Measurements from ENCODE around the gene FCER2. TPM values are rescaled to one million over a fixed set of nuclear protein-coding genes. Genes with fewer than 3 reads are reported as not detected.

The FCER2 gene
- total and polyA plus RNA-seq, 2 of the 13 experiments (the other 11 are each of a cell fraction or from before 2014, with no cell fraction given) = not detected

DNA sequence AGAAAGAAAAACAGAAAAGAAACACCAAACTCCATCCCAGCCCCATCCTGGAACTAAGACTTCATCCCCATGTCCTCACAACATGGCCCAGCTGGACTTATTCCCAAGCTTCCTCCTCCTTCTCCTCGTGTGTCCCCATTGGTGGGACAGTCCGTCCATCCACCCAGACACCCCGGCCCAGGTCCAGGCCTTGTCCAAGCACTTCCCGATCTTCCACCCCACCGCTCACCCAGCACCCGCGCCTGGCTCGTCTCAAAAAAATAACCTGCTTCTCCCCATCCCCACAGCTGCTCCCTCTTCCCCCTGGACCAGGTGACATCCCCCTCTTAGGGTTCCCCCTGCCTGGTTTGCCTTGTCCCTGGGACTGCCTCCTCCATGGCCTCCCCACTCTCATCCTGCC lies 1.4 kb upstream of the FCER2 start:
- no peaks in the 10 kb centered on the region for H3K9me3 ChIP-seq (ENCODE audit: low read length)
- WGBS (ENCODE audit: low lambda C conversion rate) = 51% methylated on average over 8 of the region's 8 CpGs
- intact Hi-C loops (cut with micrococcal nuclease; ENCODE audit: unreplicated experiment) (no loop called here), in situ Hi-C loops (cut with HindIII; ENCODE audit: extremely low pct_ligation_motif_present, low pct_unique_long_range_greater_than_20kb) (no loop called here)
- ChIA-PET CTCF (ENCODE audit: low intra/inter-chr PET ratio, low total read pairs) (no interaction called here), POLR2A (no interaction called here)
- no peak overlapping the region for H3K9ac ChIP-seq (ENCODE audit: insufficient read depth, low read depth, low read length)
- H3K27me3 ChIP-seq (ENCODE audit: control insufficient read depth in 1 of 2, insufficient read depth in 2 of 2, low read length in 2 of 2) = peaks cover 0 to 17% of the 10 kb centered on the region in 2 experiments; a peak in 1 of 5 replicates
- H3K4me3 ChIP-seq (replicated peaks in 1 of 3; ENCODE audit: insufficient read depth in 1 of 3, low read depth in 2 of 3, low read length in 3 of 3) = no peak overlapping the region
- H3K36me3 ChIP-seq (replicated peaks in 1 of 2; ENCODE audit: control insufficient read depth in 1 of 2, insufficient read depth in 2 of 2, low read length in 2 of 2) = no peaks in the 10 kb centered on the region
- no peaks in the 10 kb centered on the region for H4K20me1 ChIP-seq (ENCODE audit: insufficient read depth, low read length)
- H3K4me1 ChIP-seq (ENCODE audit: insufficient read depth, low read length) = peaks cover 11% of the 10 kb centered on the region
- BruUV-seq (replicated peaks) = no TSS peak
- ATAC-seq = no peak
- H3K79me2 ChIP-seq (ENCODE audit: insufficient read depth, low read length) = no peaks in the 10 kb centered on the region
- H2AFZ ChIP-seq (ENCODE audit: low read length) = no peak overlapping the region
- no peak overlapping the region for H3K4me2 ChIP-seq (ENCODE audit: low read depth, low read length)
- DNase-seq (ENCODE audit: low spot score) = no peak
- no peak overlapping the region for H3K27ac ChIP-seq (ENCODE audit: extremely low read length, insufficient read depth, low read length)
- no peak for FAIRE-seq
- TF ChIP-seq MXI1 (IDR thresholded peaks at IDR 0.05; ENCODE audit: borderline replicate concordance, low read depth, low read length) (no peak), ZNF720 (CRISPR knock-in tag; IDR thresholded peaks at IDR 0.05) (no peak), MTF2 (CRISPR knock-in tag; IDR thresholded peaks at IDR 0.05; ENCODE audit: borderline replicate concordance) (no peak), GZF1 (CRISPR knock-in tag; IDR thresholded peaks at IDR 0.05) (no peak), EED (CRISPR knock-in tag; IDR thresholded peaks at IDR 0.05) (no peak), ETV6 (CRISPR knock-in tag; conservative IDR thresholded peaks at IDR 0.05) (no peak), HHEX (CRISPR knock-in tag; IDR thresholded peaks at IDR 0.05) (no peak), ZBTB42 (CRISPR knock-in tag; IDR thresholded peaks at IDR 0.05) (no peak), ZSCAN30 (CRISPR knock-in tag; IDR thresholded peaks at IDR 0.05) (no peak), ZNF773 (CRISPR knock-in tag; IDR thresholded peaks at IDR 0.05; ENCODE audit: borderline replicate concordance) (no peak)
- TF ChIP-seq, protein P1, sequence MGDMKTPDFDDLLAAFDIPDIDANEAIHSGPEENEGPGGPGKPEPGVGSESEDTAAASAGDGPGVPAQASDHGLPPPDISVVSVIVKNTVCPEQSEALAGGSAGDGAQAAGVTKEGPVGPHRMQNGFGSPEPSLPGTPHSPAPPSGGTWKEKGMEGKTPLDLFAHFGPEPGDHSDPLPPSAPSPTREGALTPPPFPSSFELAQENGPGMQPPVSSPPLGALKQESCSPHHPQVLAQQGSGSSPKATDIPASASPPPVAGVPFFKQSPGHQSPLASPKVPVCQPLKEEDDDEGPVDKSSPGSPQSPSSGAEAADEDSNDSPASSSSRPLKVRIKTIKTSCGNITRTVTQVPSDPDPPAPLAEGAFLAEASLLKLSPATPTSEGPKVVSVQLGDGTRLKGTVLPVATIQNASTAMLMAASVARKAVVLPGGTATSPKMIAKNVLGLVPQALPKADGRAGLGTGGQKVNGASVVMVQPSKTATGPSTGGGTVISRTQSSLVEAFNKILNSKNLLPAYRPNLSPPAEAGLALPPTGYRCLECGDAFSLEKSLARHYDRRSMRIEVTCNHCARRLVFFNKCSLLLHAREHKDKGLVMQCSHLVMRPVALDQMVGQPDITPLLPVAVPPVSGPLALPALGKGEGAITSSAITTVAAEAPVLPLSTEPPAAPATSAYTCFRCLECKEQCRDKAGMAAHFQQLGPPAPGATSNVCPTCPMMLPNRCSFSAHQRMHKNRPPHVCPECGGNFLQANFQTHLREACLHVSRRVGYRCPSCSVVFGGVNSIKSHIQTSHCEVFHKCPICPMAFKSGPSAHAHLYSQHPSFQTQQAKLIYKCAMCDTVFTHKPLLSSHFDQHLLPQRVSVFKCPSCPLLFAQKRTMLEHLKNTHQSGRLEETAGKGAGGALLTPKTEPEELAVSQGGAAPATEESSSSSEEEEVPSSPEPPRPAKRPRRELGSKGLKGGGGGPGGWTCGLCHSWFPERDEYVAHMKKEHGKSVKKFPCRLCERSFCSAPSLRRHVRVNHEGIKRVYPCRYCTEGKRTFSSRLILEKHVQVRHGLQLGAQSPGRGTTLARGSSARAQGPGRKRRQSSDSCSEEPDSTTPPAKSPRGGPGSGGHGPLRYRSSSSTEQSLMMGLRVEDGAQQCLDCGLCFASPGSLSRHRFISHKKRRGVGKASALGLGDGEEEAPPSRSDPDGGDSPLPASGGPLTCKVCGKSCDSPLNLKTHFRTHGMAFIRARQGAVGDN (CRISPR knock-in tag; IDR thresholded peaks at IDR 0.05) = no peak
